ENCODE results near the gene SHH.
"Not testable (repeated sequence)": the region's sequence is repeated elsewhere in the genome, so short reads cannot be mapped to it uniquely, and the experiment has no call there.

The SHH gene

DNA sequence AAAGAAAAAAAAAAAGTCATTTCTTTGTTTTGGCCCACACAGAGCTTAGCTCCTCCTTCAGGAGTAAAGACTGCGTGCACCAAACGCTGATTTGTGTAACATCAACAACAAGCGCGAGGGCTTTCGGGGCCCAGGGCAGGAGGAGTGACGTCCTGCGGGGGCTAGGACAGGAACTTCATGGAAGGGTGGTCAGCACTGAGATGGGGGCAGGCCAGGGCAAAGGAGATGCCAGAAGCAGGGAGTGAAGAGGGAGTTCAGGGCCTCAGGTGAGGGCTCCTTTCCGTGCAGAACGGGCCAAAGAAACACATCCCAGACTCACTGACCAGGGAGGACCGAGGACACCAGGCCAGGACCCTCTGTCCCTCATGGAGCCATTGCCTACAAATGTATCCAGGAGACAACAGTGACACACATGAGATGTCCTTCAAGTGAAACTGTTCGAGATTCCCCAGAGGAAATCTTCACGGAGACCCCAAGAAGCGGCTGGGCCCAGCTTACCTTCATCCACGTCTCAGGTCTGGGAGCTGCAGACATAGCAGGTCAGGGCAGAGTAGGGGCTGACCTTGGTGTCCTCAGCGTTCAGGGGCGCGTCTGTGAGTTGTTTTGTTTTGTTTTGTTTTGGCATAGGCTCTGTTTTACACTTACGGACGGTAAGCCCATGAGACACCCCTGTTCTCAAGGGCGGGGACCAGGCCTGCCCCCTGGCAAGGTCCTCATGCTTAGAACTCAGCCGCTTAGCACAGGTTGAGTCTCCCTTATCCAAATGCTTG is 30.4 kb upstream of the SHH start:
- DNase-seq: no peak

- DNase-seq: no peak
Measured at GRCh38 chr7:155840909-155841308, 28.6 kb upstream of the SHH start.

- DNase-seq: no peak
Measured at GRCh38 chr7:155840262-155840885, 28.1 kb upstream of the SHH start.

DNA sequence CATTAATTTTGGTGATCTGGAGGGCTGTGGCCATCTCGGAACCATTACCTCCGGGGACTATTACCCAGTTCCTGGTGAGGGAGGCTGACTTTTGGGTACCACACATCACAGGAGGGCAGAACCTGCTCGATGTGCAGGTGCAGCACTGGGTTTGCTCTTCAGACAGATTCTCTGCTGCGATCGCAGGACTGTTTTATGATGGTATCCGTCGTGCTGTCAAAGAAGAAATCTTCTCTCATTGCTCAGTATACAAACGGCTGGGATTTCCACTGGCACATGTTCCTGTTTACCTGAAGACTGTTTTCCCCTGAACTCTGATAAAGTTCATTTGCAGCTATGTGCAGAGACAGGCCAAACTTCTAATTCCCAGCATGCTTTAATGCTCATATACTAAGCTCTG is 27.2 kb upstream of the SHH start:
- no peak for DNase-seq

- not testable (repeated sequence) for DNase-seq
Measured at GRCh38 chr7:155838312-155838711, 26.0 kb upstream of the SHH start.

GRCh38 chr7:155837126-155837479 is 24.8 kb upstream of the SHH start:
- DNase-seq: no peak

DNA sequence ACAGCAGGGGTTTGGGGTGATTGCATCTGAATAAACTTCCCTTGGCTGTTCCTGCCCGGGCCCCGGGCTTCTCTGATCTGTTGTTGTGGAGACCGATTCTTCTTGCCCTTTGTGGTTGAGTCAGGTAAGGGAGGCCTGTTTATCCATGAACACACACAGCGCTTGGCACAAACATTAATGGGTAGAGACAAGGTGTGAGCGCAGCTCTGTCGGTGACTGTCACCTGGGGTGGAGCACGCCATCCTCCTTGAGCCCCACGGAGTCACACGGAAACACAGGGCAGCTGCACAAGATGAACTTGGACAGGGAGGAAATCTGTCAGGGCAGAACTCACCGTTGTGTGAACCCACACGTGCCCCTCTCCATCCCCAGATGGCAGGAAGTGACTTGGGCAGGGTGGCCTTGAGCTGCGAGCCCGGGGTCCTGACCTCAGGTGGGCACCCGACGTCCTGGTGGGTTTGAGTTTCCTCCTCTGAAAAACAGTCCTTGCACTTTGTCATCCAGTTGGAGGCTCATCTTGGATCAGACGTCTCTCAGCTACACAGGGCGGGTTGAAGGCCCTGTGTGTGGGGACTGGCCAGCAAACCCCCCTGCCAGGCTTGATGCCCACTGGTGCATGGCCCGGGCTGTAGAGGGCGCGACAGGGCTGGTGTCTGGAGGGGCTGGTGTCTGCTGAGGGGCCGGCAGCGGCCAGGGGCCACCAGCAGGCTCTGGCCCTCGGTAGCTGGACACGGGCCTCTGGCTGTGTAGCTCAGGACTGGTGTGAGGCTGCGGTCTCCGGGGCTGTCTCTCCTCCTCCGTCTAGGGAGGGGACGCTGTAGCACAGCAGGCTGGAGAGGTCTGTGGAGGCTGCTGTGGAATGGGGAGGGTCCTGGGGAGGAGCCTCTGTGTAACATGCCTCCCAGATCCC is 24.2 kb upstream of the SHH start:
- no peak for DNase-seq

DNA sequence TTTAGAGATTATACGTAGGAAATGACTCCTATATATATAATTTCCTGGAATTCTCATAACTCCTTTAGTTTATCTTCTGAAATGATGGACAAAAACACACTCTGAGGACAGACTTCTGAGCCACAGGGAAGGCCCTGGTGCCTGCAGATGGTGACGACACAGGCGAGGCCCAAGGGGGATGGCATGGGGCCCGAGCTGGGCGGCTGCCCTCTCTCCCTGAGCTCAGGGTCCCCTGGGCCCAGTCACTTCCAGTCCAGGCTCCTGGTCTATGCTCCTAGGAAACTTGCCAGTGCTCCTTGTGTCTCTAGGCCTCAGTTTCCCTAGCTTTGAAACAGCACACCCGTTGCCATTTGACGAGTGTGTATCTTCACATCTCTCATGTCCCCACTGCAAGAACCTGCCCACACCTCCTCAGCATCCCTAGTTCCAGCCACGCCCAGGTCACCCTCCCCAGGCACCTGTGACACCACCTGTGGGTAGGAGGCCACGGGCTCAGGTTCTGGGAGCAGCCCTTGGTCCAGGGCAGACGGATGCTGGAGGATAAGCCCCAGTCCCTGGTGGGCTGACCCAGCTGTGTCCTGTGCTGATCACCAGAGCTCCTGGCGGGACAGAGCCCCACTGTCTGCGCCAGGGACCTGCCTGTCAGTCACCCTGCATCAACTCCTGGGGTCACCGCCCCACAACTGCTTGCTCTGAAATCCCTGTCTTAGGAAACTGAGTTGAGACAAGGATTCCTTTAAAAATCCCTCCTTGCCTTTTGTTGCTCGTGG is 23.4 kb upstream of the SHH start:
- no peak for DNase-seq

- DNase-seq: no peak
Measured at GRCh38 chr7:155834486-155835048, 22.3 kb upstream of the SHH start.

DNA sequence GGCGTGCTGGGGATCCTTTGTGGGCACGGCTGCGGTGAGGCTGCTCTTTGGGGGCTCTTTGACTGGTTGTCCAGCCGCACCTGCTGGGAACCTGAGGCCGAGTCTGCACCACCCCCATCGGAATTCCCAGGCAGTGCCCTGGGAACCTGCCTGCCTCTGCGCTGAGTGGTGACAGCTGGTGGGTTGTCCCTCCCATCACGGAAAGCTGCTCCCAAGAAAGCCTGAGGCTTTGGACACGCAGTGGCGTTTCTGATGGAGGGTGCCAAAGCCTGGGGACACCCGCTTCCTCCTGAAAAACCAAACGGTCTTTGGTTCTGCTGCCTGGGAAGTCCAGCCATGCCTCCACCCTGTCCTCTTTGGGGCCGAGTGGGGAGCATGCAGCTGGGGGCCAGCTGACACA is 21.4 kb upstream of the SHH start:
- no peak for DNase-seq

- DNase-seq: no peak
Measured at GRCh38 chr7:155832581-155832981, 20.3 kb upstream of the SHH start.

DNA sequence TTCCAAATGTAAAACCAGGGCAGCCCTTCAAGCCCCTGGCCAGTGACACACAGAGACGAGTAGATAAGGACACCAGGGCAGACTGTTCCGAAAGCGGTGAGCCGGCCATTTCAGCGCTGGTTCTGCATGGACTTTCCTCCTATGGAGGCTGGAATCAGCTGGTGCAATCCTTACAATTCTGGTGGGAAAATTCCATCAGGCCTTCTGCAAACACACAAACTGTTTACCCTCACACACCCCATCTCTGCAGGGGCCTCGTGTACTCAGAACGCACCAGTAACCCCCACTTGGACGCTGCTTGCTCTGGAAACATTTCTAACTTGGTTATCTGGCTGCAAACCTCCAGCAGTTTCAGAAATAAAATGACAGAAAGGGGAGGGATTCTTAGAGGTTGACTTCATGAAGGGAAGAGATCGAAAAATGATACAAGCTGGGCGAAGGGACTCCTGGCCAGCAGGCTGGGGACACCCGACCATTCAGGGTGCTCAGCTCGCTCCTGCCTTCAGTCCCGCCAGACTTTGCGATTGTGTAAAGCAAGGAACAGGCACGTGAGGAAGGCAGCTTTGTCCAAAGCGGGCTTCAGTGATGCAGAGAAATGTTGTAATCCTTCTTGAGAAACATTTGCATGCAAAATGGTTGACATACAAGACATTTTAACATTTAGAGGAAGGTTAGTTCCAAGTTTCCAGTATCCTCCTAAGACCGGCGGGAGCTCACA is 19.7 kb upstream of the SHH start:
- DNase-seq: no peak

DNA sequence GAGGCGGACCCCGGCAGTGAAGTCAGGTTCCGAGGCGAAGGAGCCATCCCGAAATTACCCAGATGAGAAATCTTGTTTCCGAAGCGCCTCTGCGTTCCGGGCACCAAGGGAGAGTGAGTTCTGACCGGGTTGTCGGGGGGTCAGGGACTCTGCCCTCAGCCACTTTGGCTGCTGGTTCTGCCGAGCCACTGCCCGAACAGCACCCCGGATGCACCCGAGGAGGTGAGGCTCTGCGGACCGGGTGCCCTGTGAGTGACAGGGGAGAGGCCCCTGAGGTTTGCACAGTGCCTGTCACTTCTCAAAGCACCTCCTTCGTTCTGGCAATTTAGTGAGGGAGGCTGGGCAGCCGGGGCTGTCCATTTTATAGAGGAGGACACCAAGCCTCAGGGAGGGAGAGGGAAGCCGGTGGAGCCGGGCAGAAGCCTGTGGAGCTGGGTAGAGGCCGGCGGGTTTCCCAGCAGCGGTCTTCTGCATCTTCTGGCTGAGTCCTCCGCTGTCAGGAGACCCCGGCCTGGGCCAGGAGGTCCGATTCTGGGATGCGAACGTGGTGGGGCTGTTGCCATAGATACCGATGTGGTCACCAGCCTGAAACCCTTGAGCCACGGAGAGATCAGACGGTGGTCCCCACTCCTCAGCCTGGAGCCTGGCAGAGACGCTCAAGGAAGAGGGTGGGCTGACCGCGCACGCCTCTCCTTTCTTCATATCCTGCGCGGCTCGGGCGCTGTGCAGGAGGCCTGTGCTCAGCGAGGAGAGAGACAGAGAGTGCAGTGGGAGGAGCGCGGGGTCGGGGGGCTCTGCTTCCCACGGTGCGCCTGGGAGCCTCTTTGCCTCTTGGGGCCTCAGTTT is 18.9 kb upstream of the SHH start:
- DNase-seq: no peak

- no peak for DNase-seq
Measured at GRCh38 chr7:155829796-155830470, 17.7 kb upstream of the SHH start.

- no peak for DNase-seq
Measured at GRCh38 chr7:155825336-155825735, 13.1 kb upstream of the SHH start.

DNA sequence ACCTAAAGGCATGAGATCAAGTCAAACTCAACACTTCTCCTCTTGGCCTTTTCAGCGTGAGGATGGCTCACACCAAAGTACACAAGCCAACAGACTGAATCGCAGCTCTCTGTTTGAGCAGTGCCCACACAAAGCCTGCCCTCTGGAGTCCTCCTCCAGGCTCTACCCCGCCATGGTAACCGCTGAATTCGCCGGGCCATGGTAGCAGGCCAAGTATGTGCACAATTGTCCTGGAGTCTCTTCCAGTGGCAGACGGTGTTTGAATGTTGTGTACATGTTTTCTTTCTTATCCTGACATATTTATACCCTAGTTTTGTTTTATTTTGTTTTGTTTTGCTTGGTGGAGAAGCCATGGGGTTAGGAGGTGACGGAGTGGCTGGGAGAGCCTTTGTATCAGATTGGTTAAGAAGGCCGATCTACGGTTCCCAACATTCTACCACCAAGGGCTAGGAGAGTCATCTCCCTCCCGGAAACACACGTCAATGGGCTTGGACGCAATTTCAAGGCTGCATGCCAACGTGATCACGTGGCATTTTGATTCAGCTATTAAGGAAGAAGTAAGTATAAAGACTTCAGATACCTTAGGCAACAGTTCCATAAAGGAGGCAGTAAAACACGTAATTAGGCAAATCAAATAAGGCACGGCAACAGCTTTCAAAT is 12.1 kb upstream of the SHH start:
- DNase-seq: no peak

- no peak for DNase-seq
Measured at GRCh38 chr7:155821851-155822250, 9.6 kb upstream of the SHH start.

GRCh38 chr7:155820788-155821187 is 8.5 kb upstream of the SHH start:
- DNase-seq: no peak

DNA sequence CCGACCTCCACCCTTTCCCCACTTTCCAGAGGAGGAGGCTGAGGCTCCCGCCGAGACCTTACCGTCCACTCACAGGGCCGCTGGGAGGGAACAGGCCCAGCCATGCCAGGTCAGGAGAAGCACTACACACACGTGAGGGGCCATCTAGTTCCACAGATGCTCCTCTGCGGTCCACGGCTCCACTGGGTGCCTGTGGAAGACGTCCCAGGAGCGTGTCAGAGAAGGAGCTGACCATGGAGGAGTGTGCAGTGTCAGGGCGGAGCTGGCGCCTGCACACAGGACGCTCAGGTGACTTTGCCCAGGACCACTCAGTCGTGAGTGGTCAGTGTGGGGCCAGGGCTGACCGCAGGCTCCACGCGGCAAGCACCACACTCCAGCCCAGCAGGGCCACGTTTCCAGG is 8.0 kb upstream of the SHH start:
- no peak for DNase-seq

GRCh38 chr7:155819186-155819585 is 6.9 kb upstream of the SHH start:
- no peak for DNase-seq

Measured in stimulated activated CD4-positive, alpha-beta T cell treated with anti-CD3 and anti-CD28 coated beads, Interleukin-4, amount 100 ng/mL, for 24 hours (primary cell).